ENCODE results near the gene ZRANB1.
A peak's percentile ranks its signal among the peaks of the same experiment; 100 is the strongest.
"Not testable (repeated sequence)": the region's sequence is repeated elsewhere in the genome, so short reads cannot be mapped to it uniquely, and the experiment has no call there.

The ZRANB1 gene

GRCh38 chr10:124941823-124942222 lies at the start of gene ZRANB1:
TSS of gene ZRANB1 (plus strand) at chr10:124942123. CDS start at chr10:124942494, 371 bp downstream.
- no peak for DNase-seq

DNA sequence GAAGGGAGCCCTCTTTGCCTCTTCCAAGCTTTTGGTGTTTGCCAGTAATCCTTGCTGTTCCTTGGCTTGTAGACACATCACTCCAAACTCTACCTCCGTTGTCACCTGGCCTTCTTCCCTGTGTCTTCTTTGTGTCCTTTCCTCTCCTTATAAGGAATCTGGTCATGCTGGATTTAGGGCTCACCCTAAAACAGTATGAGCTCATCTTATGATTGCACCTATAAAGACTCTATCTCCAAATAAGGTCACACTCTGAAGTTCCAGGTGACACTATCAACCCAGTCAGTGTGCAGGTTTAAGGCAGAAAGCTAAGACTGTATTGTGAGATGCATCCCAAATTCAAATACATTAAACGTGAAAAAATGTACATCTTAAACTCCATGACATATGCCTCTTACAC lies 49.0 kb upstream of the ZRANB1 start:
- DNase-seq: no peak

GRCh38 chr10:124894569-124895215 lies 47.2 kb upstream of the ZRANB1 start:
- DNase-seq: no peak

- no peak for DNase-seq
Measured at GRCh38 chr10:124896751-124897150, 45.2 kb upstream of the ZRANB1 start.

- no peak for DNase-seq
Measured at GRCh38 chr10:124898471-124898870, 43.5 kb upstream of the ZRANB1 start.

DNA sequence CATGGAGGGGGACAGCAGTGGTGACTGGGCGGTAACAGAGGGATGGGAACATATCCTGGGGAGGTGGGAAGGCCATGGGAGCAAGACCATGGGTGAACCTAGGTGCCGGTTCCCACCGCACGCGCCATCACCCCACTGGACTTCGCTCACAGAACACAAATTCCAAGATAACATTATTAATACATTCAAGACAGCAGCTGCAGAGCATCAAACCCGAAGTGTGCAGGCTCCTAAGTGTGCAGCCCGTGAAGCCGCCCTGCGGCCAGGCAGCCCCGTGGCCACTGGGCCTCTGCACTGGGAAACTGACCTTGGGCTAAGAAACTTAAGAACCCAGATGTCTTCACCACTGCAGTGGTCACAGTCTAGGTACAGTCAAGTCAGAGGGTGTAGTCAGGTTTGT lies 42.8 kb upstream of the ZRANB1 start:
- no peak for DNase-seq

DNA sequence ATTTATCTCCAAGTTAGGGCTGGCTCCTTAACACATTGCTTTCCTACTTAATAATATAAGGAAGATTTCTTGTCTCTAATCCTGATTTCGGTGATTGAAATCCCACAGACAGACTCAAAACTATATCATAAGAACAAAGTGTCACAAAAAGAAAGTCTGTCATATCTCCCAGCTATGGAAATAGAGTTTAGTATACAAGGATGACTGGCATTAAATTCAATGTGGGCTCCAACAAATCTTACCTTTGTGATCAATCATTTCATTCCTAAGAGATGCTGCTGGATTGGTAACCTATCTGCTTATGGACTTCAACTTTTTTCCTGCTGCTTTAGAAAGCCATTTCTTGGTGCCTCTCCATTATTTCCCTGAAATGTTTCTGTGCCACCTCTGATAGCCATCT lies 39.5 kb upstream of the ZRANB1 start:
- no peak for DNase-seq

- no peak for DNase-seq
Measured at GRCh38 chr10:124903111-124903510, 38.8 kb upstream of the ZRANB1 start.

GRCh38 chr10:124904796-124905195 lies 37.1 kb upstream of the ZRANB1 start:
- DNase-seq: no peak

- DNase-seq: no peak
Measured at GRCh38 chr10:124906551-124907001, 35.3 kb upstream of the ZRANB1 start.

DNA sequence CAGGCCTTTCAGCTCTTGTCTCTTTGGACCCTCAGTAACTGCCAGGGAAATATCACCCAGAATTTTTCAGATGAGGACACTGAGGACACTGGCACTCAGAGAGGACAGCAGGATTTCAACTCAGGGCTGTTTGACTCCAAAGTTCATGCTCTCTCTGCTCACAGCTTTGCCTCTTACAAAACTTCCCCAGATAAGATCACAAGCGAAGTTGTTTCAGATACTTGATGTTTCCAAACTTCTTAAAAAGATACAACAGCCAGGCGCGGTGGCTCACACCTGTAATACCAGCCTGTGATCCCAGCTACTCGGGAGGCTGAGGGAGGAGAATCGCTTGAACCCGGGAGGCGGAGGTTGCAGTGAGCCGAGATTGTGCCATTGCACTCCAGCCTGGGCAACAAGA lies 32.4 kb upstream of the ZRANB1 start:
- no peak for DNase-seq

GRCh38 chr10:124911124-124912067 lies 30.5 kb upstream of the ZRANB1 start:
- DNase-seq: no peak

- DNase-seq: no peak
Measured at GRCh38 chr10:124912101-124912886, 29.6 kb upstream of the ZRANB1 start.

DNA sequence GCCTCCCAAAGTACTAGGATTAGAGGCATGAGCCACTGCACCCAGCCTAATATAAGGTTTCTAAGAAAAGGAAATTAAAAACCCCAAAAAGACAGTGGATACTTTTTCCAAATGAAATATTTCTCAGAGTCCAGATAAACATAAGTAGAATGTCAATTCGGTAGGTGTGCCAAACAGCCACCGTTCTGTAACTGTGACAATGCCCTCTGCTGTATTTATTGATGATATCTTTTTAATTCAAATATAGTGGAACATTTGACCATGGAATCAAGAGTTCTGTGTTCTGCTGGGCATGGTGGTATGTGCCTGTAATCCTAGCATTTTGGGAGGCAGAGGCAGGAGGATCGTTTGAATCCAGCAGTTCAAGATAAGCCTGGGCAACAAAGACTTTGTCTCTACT lies 28.8 kb upstream of the ZRANB1 start:
- DNase-seq: no peak

GRCh38 chr10:124914398-124914797 lies 27.5 kb upstream of the ZRANB1 start:
- not testable (repeated sequence) for DNase-seq

DNA sequence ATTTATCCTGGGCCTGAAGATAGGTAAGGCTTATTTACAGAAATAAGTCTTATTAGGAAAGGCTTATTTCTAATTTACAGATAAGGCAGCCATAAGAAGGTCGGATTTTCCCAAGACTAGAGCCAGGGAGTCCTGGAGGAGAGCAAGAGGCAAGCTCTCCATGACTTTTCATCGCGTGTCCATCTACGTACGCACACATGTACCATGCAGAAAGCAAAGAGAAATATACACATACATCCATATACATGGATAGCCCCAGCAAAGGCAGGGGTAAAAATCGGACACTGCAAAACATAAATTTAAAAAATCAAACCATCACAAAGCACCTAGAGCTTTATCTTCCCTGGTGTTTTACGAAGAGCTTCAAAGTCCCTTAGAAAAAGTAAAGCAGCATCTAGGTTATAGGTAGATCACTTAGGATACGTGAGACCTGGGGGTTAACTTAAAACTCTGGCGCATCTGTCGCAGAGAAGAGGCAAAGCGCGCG lies 25.8 kb upstream of the ZRANB1 start:
- no peak for DNase-seq

DNA sequence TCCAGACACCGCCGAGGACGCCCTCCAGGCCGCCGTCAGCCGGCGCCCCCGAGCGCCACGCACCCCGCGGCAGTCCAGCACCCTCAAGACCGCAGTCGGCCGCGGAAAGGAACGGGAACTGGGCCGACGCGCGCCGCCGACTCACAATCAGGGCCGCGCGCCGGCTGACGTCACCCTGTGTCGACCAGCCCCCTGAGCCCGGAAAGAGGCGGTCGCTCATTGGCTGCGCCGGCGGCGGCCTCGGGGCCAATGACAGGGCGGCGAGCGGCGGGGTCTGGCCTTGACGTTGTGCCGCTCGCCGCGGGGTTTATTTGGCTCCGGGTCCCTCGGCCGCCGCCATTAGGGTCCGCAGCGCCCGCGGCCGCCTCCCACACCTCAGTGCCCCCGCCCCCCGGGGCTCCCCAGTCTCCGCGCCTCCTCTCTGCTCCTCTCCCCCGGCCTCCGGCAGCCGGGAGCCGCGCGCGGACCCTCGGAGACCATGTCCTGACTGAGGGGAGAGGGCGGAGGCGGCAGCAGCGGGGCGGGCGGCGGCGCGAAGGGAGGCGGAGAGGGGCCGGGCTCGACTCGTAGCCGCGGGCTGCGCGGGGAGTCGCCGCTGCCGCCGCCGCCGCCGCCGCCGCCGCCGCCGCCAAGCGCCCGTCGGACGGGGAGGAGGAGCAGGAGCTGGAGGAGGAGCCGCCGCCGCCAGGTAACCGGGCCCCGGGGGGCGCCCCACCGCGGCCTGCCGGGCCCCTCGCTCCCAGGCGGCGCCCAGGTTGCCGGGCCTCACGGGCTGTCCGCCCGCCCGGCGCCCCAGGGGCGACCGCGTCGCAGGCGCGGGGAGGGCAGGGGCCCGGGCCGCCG lies 25.1 kb upstream of the ZRANB1 start:
- peak; percentile 79 for DNase-seq

- peak; percentile 19 for DNase-seq
Measured at GRCh38 chr10:124917428-124918190, 24.3 kb upstream of the ZRANB1 start.

- no peak for DNase-seq
Measured at GRCh38 chr10:124918191-124918830, 23.6 kb upstream of the ZRANB1 start.

DNA sequence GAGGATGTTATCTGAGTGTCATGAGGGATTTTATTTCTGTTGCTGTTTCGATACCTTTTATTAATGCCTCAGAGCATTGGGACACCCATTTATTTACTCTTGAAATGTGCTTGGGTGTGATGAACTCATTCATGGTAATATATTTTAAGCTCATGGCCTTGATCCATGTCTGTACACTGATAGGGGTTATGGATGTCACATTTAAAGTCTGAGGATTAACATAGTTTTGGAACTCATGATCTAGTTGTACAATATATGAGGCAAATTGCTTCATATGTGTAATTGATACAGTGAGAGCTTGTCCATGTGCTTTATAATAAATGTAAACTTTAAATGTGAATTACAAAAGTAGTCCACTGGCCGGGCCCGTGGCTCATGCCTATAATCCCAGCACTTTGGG lies 23.0 kb upstream of the ZRANB1 start:
- DNase-seq: no peak

GRCh38 chr10:124921261-124921660 lies 20.7 kb upstream of the ZRANB1 start:
- no peak for DNase-seq

Measured in DMS 273 treated with DMSO at 0.1 percent for 48 hours (cell line).